ES-I3 (cell line): ENCODE results near the gene SP6.

ENCODE experiments used
- H3K36me3 ChIP-seq: 2 replicates; pipeline ENCODE4 v1.6.1; 2013; ENCODE audit warnings: mild to moderate bottlenecking, low read length, control low read depth, moderate library complexity; ENCODE audit not compliant: insufficient read depth
- H3K4me1 ChIP-seq: 2 replicates; pipeline ENCODE4 v1.6.1; 2013; ENCODE audit warnings: mild to moderate bottlenecking, control low read depth, low read length; ENCODE audit not compliant: insufficient read depth
- H3K9ac ChIP-seq: 2 replicates; pipeline ENCODE4 v1.6.1; 2013; ENCODE audit warnings: low read depth, mild to moderate bottlenecking, low read length, moderate library complexity
- H3K9me3 ChIP-seq: 2 replicates; pipeline ENCODE4 v1.6.1; 2013; ENCODE audit warnings: mild to moderate bottlenecking, low read length, moderate library complexity; ENCODE audit not compliant: control insufficient read depth, insufficient read depth

The SP6 gene

DNA sequence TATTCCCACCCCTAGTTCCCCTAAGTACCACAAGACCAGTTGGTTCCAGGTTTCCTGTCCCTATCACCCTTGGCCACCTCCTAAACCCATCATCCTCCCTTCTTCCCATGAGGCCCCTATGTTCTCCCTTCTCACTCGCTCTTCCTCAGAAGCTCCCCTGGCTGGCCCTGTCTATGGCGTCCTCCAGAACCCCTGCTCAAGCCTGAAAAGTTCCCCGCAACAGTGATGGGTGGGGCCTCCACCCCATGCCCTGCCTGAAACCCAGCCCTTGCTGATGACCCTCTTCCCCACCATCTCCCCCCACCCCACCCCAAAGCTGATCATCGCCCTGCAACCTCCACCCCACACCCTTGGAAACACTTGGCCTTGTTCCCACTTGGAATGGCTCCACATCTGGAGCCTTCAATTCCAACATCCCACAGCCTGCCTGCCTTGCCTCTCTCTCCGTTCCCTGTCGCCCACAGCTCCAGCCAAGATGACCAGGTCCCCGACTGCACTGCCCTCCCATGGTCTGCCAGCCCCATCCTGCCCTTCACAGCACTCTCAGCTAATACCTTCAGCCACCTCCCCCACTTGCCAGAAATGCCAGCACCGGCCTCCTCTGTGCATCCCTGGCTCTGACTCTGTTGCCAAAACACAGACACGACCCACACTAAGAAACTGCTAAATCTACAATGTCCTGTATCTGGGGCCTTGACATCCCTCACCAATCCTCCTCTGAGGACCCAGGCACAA, 39.9 kb downstream of the SP6 start:
- peaks cover 8% of the 10 kb centered on the region; the same call in 1 of the 2 replicates for H3K4me1 ChIP-seq
- 0 out of 2 replicates have a peak, but pooled peaks cover 5% of the 10 kb centered on the region for H3K36me3 ChIP-seq
- H3K9me3 ChIP-seq: no peaks in the 10 kb centered on the region
- H3K9ac ChIP-seq: no peak overlapping the region

DNA sequence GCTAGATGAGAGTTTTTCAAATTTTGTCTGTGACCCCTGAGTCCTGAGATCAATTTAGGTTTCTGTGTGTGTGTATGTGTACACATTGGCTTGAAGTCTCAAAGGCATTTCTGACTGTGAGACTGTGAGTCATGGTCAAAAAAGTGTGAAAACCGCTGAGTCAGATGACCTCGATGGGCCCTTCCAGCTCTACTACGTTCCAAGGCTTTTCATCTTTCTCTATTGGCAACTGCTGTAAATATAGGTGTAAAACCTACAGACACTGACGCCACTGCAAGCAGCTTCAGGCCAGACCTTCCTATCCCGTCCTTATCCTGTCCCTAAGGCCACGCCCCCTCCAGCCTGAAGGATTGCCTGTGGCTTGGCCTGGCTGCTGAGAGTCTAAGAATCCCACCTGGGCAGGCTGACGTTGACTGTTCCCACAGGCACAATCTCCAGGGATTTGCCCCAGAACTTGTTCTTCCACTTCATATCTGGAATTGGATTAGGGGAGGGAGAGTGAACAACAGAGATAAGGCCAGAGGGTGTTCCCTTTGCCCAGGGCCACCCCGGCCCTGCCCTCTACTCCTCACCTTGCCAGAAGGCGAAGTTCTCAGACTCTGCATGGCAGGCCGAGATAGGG, 40.7 kb downstream of the SP6 start:
- 0 out of 2 replicates have a peak, but pooled peaks cover 5% of the 10 kb centered on the region for H3K36me3 ChIP-seq
- H3K4me1 ChIP-seq: peaks cover 8% of the 10 kb centered on the region; the same call in 1 of the 2 replicates
- no peak overlapping the region for H3K9ac ChIP-seq
- H3K9me3 ChIP-seq: no peaks in the 10 kb centered on the region

DNA sequence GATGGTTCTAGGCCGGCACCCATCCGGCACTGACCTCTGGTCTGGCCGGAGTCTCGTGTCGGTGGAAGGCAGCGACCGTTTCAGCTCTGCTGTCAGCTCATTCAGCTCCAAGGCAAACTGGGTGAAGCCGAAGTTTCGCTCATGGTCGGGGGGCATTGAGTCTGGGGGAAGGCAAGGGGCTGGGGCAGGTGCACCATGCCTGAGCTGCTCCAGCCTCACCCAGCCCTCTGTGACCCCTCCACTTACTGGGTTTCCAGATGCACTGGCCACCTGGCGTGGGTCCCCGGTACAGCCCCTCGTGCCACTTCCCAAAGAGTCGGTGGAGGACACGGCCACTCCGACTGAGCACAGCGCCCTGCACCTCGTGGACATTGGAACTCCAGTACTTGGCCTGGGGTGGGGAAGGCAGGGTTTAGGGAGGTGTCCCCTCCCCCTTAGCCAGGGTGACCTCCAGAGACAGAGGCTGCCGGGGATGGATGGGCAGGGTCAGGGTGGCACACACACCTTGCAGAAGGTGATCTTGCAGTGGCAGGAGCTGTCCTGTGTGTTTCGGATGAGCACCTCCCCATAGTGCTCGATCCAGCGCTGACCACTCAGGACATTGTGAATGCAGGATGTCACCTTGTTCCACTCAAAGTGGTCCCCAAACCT, 42.0 kb downstream of the SP6 start:
- Histone ChIP-seq H3K4me1 (peaks cover 8% of the 10 kb centered on the region; the same call in 1 of the 2 replicates), H3K9ac (no peak overlapping the region), H3K36me3 (no peaks in the 10 kb centered on the region)

DNA sequence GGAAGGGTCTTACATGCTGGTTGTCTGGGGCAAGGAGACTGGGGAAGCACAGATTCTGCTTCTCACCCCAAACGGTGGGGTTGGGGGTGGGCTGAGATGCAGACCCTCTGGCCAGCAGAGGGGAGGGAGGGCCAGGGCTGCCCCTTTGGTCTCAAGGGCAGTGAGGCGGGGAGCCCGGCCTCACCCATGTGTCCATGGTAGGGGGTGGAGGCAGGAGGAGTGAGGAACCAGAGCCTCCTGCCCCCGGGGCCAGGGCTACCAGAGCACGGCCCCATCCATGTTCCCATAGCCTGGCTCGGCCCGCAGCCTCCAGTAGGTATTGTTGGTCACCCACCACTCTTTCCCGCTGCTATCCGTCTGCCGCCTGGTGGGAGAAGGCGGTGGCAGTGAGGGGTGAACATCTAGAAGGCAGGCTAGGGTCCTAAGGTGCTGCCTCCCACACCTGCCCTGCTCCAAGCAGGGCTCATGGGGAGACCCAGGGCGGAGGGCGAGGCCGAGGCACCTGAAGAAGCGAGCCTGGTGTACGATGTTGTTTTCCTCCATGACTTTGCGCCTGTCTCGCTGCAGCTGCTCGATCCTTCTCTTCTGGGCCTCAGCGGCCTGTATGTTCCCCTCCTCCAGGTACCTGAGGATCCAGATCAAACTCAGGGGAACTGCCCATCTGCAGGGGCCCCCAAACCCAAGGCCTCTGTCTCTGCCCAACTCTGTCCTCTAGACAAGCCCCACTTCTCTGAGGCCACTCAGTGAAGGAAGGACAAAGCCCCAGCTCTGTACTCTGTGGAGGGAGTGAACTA, 42.7 kb downstream of the SP6 start:
- H3K36me3 ChIP-seq: no peaks in the 10 kb centered on the region
- H3K4me1 ChIP-seq: peaks cover 8% of the 10 kb centered on the region; the same call in 1 of the 2 replicates
- no peaks in the 10 kb centered on the region for H3K9me3 ChIP-seq
- H3K9ac ChIP-seq: no peak overlapping the region

More for the DNA sequence above, 42.0 kb downstream of the SP6 start:
- H3K9me3 ChIP-seq: no peaks in the 10 kb centered on the region

DNA sequence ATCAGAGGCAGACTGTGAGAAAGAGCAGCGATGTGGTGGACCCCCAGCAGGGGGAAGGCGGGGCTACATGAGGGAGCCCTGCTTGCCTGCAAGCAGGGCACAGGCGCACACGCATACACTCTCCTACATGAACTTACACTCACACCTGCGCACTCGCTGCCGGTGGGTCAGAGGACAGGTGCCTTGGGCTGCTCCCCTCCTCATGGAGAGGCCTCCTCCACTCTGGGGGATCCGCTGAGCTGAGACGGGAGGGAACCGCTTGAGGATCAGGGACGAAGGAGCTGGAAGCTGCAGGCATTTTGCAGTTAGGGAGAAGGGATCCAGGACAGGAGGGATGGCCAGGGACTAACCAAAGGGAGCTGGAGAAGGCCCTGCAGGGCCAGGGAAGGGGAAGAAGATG, 43.5 kb downstream of the SP6 start:
- H3K36me3 ChIP-seq: no peaks in the 10 kb centered on the region
- no peak overlapping the region for H3K9ac ChIP-seq
- H3K4me1 ChIP-seq: peaks cover 8% of the 10 kb centered on the region; the same call in 1 of the 2 replicates
- H3K9me3 ChIP-seq: no peaks in the 10 kb centered on the region

DNA sequence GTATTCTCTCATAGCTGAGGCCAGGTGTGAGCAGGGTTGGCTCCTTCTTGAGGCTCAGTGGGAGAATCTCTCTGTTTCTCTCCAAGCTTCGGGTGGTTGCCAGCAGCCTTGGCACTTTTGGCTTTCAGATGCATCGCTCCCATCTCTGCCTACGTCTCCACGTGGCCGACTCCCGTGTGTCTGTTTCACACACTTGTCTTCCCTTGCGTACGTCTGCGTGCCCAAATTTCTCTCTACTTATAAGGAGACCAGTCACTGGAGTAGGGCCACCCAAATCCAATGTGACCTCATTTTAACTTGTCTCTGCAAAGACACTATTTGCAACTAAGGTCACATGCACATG, 44.1 kb downstream of the SP6 start:
- no peaks in the 10 kb centered on the region for H3K9me3 ChIP-seq
- H3K4me1 ChIP-seq: peaks cover 8% of the 10 kb centered on the region; the same call in 1 of the 2 replicates
- H3K9ac ChIP-seq: no peak overlapping the region

DNA sequence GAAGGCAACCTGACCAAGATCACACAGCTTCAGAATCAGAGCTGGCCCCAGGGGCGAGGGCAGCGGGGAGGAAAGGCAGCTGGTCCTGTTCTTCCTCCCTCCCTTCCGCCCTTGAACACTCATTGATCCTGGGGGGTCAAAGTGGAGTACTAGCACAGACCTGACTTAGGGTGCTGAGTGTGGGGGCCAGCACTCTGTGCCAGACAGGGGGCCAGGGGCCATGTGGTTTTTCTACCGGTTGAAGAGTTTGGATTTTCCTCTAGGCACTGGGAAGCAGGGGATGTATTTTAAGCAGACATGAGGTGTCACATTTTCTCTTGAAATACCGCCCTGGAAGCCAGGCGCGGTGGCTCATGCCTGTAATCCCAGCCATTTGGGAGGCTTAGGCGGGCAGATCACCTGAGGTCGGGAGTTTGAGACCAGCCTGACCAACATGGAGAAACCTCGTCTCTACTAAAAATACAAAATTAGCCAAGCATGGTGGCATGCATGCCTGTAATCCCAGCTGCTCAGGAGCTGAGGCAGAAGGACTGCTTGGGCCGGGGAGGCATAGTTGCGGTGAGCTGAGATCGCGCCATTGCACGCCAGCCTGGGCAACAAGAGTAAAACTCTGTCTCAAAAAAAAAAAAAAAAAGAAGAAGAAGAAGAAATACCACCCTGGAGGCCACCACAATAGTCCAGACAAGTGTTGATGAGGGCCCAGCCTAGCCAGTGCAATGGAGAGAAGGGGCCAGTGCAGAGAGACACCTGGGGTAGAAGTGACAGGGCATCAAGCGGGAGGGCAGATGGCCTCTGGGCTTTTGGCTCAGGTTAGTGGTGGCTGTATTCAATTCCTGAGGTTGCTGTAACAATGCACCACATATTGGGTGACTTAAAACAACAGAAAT, 44.7 kb downstream of the SP6 start:
- Histone ChIP-seq H3K9ac (no peak overlapping the region), H3K4me1 (peaks cover 8% of the 10 kb centered on the region; the same call in 1 of the 2 replicates), H3K9me3 (no peaks in the 10 kb centered on the region), H3K36me3 (no peaks in the 10 kb centered on the region)

More for the DNA sequence above, 44.1 kb downstream of the SP6 start:
- no peaks in the 10 kb centered on the region for H3K36me3 ChIP-seq

DNA sequence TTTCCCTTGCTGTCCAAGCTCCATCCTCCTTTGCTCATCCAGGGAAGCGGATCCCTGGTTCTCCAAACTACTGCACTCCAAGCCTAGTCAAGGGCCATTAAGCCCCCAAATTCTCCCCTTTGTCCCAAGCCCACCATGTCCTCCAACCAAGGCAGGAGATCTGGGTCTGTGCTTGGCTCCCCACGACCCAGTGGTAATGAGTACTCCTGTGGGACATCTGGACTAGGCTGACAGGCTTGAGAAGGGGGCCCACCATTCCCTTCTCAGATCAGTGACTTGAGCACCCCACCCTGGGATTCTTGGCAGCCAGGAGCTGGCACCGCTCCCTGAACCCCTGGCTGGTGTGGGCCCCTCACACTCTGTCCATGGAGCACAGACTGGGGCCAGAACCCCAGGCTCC, 46.5 kb downstream of the SP6 start:
- no peaks in the 10 kb centered on the region for H3K9me3 ChIP-seq
- no peaks in the 10 kb centered on the region for H3K4me1 ChIP-seq

DNA sequence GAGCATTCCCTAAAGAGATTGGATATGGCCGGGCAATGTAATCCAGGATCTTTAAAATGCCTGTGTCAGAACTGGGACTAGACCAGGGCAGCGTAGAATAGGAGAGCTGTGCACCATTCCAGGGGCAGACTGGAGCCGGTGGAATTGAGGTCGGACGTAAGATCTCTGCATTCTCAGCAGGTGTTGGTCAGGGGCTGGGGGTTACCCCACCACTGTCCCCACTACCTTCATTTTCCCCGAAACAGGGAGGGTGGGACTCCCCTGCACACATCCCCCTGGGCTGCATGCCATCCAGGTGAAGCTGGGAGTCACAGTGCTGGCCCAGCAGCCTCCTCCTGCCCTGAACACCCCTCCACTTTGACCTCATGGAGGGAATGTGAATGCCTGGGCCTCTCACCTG, 47.2 kb downstream of the SP6 start:
- H3K36me3 ChIP-seq: no peaks in the 10 kb centered on the region
- no peaks in the 10 kb centered on the region for H3K4me1 ChIP-seq
- H3K9ac ChIP-seq: no peak overlapping the region

More for the DNA sequence above, 46.5 kb downstream of the SP6 start:
- Histone ChIP-seq H3K9ac (no peak overlapping the region), H3K36me3 (no peaks in the 10 kb centered on the region)

DNA sequence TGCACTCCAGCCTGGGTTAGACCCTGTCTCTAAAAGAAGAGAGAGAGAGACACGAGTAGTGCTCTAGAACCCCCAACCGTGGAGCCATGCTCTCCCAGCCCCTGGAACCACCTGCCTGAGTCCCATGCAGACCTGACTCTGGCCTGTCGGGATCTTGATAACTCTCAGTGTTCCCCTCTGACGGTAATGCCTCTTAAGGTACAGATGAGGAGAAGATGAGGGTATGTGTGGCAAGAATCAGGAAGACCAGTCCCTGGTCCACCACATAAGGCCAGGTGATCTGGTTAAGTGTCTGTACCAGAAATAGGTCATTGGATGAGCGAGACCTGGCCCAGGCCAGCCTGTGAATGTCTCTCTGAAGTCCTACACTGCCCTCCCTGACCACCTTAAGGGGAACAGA, 47.8 kb downstream of the SP6 start:
- Histone ChIP-seq H3K9me3 (no peaks in the 10 kb centered on the region), H3K36me3 (no peaks in the 10 kb centered on the region), H3K9ac (no peak overlapping the region), H3K4me1 (no peaks in the 10 kb centered on the region)

More for the DNA sequence above, 47.2 kb downstream of the SP6 start:
- no peaks in the 10 kb centered on the region for H3K9me3 ChIP-seq

DNA sequence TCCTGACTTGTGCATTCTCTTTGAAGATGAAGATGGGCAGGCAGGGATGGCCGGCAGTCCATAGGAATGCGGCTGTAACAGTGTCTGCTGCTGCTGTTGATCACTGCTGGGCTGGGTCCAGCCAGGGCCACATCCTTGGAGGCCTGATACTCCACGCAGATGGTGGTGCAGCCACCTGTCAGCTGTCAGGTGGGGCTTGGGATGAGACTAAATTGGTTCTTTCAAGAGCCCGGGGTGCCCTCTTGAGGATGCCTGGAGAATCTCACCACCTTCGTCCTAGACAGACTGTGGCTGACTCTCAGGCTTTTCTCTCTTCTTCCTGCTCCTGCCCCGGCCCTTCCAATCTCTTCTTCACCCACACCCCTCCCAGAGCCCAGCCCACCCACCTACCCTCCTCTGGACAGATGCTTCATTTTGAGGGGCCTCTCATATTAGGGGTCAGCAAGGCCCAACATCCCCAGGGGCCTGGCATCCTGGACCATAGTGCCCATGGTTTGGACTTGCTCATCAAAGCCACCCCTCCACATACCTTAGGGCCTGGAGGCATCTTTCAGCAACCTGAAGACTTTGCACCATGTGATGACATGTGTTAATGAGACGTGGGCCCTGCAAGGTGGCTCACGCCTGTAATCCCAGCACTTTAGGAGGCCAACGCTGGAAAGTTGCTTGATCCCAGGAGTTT, 48.5 kb downstream of the SP6 start:
- Histone ChIP-seq H3K4me1 (no peaks in the 10 kb centered on the region), H3K9me3 (no peaks in the 10 kb centered on the region), H3K9ac (no peak overlapping the region), H3K36me3 (no peaks in the 10 kb centered on the region)

DNA sequence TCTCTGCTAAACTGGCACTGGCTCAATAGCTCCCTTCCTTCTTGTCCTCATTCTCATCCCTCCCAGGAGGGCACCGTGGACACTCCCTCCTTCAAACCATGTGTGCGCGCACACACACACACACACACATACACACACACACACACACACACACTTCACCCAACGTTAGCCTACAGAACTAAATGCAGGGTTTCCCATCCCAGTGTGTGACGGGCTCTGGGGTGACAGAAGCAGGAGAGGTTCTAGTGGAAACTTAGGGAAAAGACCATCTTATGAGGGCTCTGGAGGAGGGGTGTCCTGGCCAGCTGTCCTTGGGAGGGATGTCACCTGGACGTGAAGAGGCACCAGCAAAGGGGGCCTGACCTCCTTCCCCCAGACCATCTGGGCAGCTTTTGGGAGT, 49.1 kb downstream of the SP6 start:
- no peaks in the 10 kb centered on the region for H3K36me3 ChIP-seq
- H3K4me1 ChIP-seq: no peaks in the 10 kb centered on the region
- H3K9ac ChIP-seq: no peak overlapping the region
- H3K9me3 ChIP-seq: no peaks in the 10 kb centered on the region

DNA sequence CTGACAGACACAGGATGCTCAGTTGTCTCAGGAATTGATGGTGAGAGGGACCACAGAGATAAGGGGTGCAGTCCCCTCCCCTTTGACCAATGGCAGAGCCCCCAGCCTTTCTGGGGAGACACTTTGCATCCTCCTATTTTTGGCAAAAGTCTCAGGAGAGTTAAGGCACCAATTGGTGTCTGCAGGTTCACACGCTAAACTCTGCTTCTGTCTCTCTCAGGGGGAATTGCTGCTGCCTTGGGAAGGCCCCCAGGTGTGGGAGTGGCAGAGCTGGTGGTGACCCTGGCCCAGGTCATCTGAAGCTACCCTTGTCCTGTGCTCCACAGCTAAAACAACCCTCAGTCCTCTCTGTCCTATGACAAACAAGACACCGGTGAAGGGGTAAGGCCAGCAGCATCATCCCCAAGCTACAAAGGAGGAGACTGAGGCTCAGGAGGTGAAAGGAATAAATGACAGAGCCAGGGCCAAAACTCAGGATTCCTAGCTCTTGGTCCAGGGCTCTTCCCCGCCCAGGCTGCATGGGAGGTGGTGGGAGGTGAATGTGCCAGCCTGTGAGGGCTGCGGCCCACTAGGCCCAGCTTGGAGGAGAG, 49.7 kb downstream of the SP6 start:
- H3K36me3 ChIP-seq: no peaks in the 10 kb centered on the region
- H3K9me3 ChIP-seq: no peaks in the 10 kb centered on the region
- no peaks in the 10 kb centered on the region for H3K4me1 ChIP-seq
- no peak overlapping the region for H3K9ac ChIP-seq
